C4-2B (cell line): ENCODE results near the gene MTUS2.

ENCODE experiments used
- H3K27ac ChIP-seq: fragments of 450-650 bp; 2 replicates; pipeline ENCODE4 v1.5.1; 2017
- ZFX ChIP-seq: fragments of 450-650 bp; IDR thresholded peaks from 2 replicates; pipeline ENCODE4 v1.6.1; 2017
- TF ChIP-seq, protein P1 (sequence below): fragments of 450-650 bp; conservative IDR thresholded peaks from 2 replicates; pipeline ENCODE4 v1.5.1; 2017; ENCODE audit warnings: mild to moderate bottlenecking

MTUS2 gene

DNA sequence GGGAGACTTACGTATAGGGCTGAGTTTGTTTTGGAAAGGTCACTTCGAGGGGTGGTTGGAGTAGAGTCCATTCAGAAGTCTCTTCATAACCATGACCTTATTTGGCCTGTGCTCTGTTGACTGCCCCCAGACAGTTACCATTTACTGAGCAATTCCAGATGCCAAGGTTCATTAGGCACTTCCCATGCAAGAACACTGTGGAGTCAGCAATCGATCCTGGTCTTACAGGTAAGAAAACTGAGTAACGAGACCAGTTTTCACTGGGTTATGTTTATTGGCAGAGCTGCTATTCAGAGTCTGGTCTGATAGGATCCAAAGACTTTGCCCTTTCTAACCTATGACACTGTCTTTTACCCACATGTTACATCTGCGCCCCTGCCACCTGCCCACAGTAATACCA lies 134.7 kb downstream of the MTUS2 start:
- no peak for TF ChIP-seq ZFX
- TF ChIP-seq, protein P1, sequence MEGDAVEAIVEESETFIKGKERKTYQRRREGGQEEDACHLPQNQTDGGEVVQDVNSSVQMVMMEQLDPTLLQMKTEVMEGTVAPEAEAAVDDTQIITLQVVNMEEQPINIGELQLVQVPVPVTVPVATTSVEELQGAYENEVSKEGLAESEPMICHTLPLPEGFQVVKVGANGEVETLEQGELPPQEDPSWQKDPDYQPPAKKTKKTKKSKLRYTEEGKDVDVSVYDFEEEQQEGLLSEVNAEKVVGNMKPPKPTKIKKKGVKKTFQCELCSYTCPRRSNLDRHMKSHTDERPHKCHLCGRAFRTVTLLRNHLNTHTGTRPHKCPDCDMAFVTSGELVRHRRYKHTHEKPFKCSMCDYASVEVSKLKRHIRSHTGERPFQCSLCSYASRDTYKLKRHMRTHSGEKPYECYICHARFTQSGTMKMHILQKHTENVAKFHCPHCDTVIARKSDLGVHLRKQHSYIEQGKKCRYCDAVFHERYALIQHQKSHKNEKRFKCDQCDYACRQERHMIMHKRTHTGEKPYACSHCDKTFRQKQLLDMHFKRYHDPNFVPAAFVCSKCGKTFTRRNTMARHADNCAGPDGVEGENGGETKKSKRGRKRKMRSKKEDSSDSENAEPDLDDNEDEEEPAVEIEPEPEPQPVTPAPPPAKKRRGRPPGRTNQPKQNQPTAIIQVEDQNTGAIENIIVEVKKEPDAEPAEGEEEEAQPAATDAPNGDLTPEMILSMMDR: no peak
- no peak overlapping the region for H3K27ac ChIP-seq

DNA sequence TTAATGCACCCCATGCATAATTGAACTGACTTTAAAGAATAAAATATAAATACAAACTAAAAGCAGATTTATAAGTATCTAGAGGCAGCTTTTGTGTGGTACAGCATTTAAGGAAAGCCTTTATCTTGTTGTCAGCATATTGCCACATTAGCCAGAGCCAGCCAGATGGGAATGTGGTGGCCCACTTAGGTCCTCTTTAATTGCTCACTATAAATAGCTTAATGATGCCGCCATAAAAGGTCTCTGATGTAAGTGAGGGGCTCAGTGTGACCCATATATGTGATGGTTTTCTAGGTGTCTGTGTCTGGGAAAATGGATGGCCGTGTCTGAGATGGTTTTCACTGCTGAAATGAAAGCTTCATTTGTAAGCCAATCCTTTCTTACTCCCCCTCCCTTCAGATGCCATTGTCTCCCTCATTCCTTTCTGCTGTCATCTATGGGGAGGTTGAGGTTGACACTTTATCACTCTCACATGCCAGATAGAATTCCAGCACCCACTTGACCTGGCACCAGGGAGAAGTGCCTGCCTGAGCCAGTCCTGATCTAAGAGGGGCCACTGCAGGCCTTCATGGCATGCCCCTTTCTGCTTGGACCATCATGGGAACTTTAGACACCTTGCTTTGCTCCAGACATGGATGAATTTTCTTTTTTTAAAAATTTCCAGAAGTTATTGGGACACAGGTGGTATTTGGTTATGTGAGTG lies 135.3 kb downstream of the MTUS2 start:
- TF ChIP-seq ZFX: no peak
- TF ChIP-seq, protein P1: no peak

GRCh38 chr13:28958018-28958417 lies 137.9 kb downstream of the MTUS2 start:
- TF ChIP-seq, protein P1: no peak
- TF ChIP-seq ZFX: no peak
- H3K27ac ChIP-seq: no peak overlapping the region

More for the DNA sequence above, 135.3 kb downstream of the MTUS2 start:
- H3K27ac ChIP-seq: no peak overlapping the region

DNA sequence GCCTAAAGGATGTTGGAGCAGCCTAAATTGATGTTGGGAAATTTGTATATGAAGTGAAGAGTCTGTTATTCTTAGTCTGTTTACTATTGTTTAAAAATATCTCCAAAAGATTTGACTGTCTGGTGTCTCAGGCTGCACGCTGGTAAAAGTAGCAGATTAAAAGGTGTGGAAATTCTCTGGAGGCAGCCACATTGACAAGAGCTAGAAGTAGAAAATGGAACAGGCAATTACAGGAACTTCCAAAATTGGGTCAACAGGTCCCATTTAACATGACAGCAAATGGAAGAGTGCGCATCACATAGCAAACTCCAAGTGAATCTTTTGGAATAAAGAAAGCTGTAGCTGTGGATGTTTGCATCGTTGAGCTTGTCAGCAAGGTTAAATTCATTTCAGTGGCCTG lies 138.3 kb downstream of the MTUS2 start:
- TF ChIP-seq, protein P1: no peak
- no peak for TF ChIP-seq ZFX
- H3K27ac ChIP-seq: no peak overlapping the region

DNA sequence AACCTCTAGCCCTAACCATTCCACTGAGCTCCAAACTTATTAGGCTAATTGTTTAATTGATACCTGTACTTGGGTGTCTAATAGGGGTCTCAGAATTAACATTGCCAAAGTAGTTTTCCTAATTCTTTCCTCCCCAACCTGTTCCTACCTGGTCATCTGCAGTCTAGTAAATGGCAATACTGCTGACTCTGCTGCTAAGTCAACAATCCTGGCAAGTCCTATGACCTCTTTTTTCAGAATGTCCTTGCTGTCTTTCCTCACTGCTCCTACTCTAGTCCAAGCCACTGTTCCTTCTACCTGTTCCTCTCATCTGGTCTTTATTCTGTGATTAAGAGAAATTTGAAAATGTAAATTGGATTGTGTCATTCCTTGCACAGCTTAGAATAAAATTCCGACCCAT lies 143.9 kb downstream of the MTUS2 start:
- TF ChIP-seq, protein P1: no peak
- TF ChIP-seq ZFX: no peak
- H3K27ac ChIP-seq: no peak overlapping the region

DNA sequence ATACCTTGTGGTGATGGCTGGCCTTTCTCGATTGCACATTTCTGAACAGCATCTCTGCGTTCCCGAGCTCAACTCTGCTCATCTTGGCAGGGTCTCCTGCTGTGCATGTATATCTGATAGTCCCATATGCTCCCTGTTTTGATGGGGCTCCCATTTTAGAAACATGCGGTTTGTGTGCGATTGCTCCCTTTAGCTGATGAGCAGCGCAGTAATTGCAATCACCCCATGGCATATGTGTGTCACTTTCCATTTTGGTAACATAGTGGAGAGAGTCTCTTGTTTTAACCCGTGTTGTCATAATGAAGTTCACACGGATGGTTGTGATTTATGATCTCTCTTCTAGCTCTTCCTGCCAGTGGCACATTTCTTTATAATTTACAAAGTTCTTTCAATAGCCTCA lies 144.7 kb downstream of the MTUS2 start:
- H3K27ac ChIP-seq: no peak overlapping the region
- TF ChIP-seq ZFX: no peak
- TF ChIP-seq, protein P1: no peak

- no peak overlapping the region for H3K27ac ChIP-seq
- TF ChIP-seq, protein P1: peak; percentile 37
- no peak for TF ChIP-seq ZFX
These were observed 147.1 kb downstream of the MTUS2 start for GRCh38 chr13:28967029-28967915.
